Right kidney (tissue), 9 donors: Measurements from ENCODE around the gene ZBED1.
"Not testable (repeated sequence)": the region's sequence is repeated elsewhere in the genome, so short reads cannot be mapped to it uniquely, and the experiment has no call there.

Experiments
- DNase-seq: peaks from one replicate; pipeline ENCODE4 v3.0.0-alpha.2; 2016
- long read RNA-seq, 8 donors: transcript quantifications; one replicate each; lab custom pipeline, GENCODE V29; 2026

Gene ZBED1
- long read RNA-seq, donor 1, full-length matches to known transcripts: 13 of 13 reads
- long read RNA-seq, donor 1, partial matches to known transcripts: 0 of 13 reads
- long read RNA-seq, donor 1, other reads (novel, unspliced or antisense): 0 of 13 reads
- long read RNA-seq, donor 2, full-length matches to known transcripts: 11 of 11 reads
- long read RNA-seq, donor 2, partial matches to known transcripts: 0 of 11 reads
- long read RNA-seq, donor 2, other reads (novel, unspliced or antisense): 0 of 11 reads
- long read RNA-seq, donor 3, full-length matches to known transcripts: 10 of 10 reads
- long read RNA-seq, donor 3, partial matches to known transcripts: 0 of 10 reads
- long read RNA-seq, donor 3, other reads (novel, unspliced or antisense): 0 of 10 reads
- long read RNA-seq, donor 4, full-length matches to known transcripts: 16 of 16 reads
- long read RNA-seq, donor 4, partial matches to known transcripts: 0 of 16 reads
- long read RNA-seq, donor 4, other reads (novel, unspliced or antisense): 0 of 16 reads
- long read RNA-seq, donor 5, full-length matches to known transcripts: 17 of 17 reads
- long read RNA-seq, donor 5, partial matches to known transcripts: 0 of 17 reads
- long read RNA-seq, donor 5, other reads (novel, unspliced or antisense): 0 of 17 reads
- long read RNA-seq, donor 6, full-length matches to known transcripts: 19 of 19 reads
- long read RNA-seq, donor 6, partial matches to known transcripts: 0 of 19 reads
- long read RNA-seq, donor 6, other reads (novel, unspliced or antisense): 0 of 19 reads
- long read RNA-seq, donor 7, full-length matches to known transcripts: 28 of 28 reads
- long read RNA-seq, donor 7, partial matches to known transcripts: 0 of 28 reads
- long read RNA-seq, donor 7, other reads (novel, unspliced or antisense): 0 of 28 reads
- long read RNA-seq, donor 8, full-length matches to known transcripts: 18 of 18 reads
- long read RNA-seq, donor 8, partial matches to known transcripts: 0 of 18 reads
- long read RNA-seq, donor 8, other reads (novel, unspliced or antisense): 0 of 18 reads

DNA sequence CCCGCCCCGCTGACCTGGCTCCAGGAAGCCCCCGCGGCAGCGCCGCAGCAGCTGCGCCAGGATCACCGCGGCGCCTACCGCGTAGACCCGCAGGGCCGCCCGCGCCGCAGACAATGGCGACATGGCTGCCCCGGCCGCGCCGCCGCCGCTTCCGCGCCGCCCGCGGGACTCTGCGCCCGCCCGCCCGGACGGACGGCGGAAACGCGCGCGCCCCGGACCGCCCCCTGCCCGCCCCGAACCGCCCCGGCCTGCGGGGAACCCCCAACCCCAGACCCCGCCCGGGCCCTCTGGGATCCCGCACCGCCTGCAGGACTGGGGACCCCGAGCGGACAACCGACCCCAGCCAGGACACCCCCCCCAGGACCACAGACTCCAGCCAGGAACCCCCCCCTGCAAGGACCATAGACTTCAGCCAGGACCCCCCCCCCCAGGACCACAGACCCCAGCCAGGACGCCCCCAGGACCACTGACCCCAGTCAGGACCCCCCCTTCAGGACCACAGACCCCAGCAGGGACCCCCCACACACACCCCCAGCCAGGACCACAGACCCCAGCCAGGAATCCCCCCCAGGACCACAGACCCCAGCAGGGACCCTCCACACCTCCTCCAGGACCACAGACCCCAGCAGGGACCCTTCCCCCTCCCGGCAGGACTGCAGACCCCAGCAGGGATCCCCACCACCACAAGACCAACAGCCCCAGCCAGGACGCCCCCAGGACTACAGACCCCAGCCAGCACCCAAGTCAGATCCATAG is at the start of gene ZBED1, which contains the start of gene DHRSX:
ZBED1 (minus strand) TSS at position 174 of the 756 bp plus-strand sequence. CDS start 10,257 bp downstream, outside the sequence.
DHRSX (minus strand) TSS at position 174 of the 756 bp plus-strand sequence; CDS start at position 123, 51 bp downstream.
- no peak for DNase-seq

GRCh38 chrX:2549876-2550275 is 49.1 kb upstream of the ZBED1 start:
- DNase-seq: peak; percentile 34

DNA sequence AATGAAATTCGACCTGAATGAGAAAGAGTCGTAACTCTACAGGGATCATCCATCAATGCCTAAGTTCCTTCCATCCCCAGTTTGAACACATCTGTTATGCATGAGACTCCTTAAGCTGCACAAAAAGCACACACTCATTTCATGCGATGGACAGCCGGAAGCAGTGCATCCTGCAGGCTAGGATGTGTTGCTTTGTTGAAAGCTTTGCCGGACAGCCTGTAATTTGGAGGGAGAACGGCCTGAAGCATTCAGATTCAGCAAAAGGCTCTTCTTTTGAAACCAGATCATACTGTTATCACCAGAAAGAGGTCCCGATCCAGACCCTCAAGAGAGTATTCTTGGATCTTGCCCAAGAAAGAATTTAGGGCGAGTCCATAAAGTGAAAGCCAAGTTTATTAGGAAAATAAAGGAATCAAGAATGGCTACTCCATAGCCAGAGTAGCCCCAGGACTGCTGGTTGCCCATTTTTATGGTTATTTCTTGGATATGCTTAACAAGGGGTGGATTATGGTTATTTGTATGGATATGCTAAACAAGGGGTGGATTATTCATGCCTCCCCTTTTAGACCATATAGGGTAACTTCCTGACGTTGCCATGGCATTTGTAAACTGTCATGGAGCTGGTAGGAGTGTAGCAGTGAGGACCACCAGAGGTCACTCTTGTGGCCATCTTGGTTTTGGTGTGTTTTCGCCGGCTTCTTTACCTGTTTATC is 48.1 kb upstream of the ZBED1 start:
- peak; percentile 25 for DNase-seq

GRCh38 chrX:2547736-2548135 is 47.0 kb upstream of the ZBED1 start:
- no peak for DNase-seq

DNA sequence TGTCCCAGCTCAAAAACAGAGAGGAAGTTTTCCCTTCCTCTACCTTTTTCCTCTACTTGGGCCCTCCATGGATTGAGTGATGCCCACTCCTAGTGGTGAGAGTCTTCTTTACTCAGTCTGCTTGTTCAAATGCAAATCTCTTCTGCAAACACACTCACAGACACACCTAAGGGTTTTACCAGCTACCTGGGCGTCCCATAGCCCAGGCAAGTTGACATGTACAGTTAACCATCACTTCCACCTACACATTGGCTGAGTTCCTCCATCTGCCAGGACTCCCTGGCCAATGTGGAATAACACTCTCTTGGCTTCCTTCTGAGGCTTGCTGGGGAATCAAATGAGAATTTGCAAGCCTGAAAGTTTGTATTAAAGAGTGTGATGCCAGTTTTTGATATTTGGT is 45.7 kb upstream of the ZBED1 start:
- DNase-seq: no peak

DNA sequence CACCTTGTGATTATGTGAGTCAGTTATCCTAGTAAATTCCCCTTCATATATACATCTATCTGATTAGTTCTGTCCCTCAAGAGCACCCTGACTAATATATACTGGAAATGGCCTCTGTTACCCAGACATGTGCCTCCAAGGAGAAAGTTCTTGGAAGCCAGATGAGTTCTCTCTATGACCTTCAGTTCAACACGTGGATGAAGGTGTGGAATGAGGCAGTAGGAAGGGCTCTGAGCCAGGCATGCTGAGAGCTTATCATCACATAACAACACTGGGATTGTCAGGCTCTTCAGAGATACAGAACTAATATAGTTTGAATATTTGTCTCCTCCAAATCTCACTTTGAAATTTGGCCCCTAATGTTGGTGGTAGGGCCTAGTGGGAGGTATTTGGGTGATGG is 44.4 kb upstream of the ZBED1 start:
- DNase-seq: no peak

DNA sequence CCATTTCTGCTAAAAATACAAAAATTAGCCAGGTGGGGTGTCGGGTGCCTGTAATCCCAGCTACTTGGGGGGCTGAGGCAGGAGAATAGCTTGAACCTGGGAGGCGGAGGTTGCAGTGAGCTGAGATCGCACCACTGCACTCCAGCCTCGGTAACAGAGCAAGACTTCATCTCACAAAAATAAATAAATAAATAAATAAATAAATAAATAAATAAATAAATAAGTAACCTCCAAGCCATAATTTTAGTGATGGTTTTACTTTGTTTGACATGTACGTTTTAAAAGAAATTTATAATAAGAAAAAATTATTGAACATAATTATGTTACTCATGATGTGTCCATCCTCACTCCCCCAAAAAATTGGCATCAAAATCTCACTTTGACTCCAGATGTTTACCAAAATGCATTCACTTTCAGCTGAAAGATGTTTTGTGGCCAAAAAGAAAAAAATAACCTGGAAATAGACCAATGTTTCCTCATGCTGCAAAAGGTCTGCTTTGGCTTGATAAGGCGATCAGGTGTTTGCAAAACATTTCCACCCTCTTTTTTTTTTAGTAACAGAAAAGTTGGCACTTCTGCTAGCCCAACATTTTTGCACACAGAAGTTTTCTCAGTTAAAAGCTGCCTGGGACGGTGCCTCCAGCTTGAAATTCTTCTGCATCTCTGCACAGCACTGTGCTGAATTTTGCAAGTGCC is 42.2 kb upstream of the ZBED1 start:
- no peak for DNase-seq

GRCh38 chrX:2541603-2542002 is 40.8 kb upstream of the ZBED1 start:
- no peak for DNase-seq

GRCh38 chrX:2540426-2540947 is 39.7 kb upstream of the ZBED1 start:
- DNase-seq: no peak

GRCh38 chrX:2539586-2539985 is 38.8 kb upstream of the ZBED1 start:
- DNase-seq: no peak

- DNase-seq: no peak
These were observed 37.4 kb upstream of the ZBED1 start for GRCh38 chrX:2538031-2538757.

GRCh38 chrX:2536974-2537373 is 36.2 kb upstream of the ZBED1 start:
- no peak for DNase-seq

DNA sequence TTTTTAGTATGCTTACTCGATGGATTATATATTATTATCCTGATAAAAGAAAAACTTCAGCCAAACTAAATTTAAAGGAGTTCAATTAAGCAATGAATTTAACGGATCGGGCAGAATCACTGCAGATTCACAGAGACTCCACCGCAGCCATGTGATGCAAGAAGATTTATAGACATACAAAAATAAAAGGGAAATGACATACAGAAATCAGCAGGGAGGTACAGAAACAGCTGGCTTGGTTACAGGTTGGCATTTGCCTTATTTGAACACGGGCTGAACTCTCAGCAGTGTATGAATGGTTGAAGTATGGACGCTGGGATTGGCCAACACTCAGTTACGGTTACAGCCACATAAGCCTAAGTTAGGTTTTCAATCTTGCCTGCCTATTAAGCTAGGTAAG is 35.4 kb upstream of the ZBED1 start:
- no peak for DNase-seq

DNA sequence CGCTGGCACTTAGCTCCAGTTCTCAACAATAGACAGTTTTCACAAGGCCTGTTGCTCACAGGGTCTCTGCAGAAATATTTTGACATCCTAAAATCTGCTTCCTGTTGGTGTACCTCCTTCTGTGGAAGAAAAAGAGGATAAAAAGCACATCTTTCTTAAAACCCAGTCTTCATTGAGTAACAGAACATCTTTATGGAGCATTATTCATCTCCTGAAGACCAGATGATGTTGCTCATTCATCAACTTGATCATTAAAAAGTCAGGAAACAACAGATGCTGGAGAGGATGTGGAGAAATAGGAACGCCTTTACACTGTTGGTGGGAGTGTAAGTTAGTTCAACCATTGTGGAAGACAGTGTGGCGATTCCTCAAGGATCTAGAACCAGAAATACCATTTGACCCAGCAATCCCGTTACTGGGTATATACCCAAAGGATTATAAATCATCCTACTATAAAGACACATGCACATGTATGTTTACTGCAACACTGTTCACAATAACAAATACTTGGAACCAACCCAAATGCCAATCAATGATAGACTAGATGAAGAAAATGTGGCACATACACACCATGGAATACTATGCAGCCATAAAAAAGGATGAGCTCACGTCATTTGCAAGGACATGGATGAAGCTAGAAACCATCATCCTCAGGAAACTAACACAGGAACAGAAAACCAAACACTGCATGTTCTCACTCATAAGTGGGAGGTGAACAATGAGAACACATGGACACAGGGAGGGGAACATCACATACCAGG is 33.7 kb upstream of the ZBED1 start:
- not testable (repeated sequence) for DNase-seq

DNA sequence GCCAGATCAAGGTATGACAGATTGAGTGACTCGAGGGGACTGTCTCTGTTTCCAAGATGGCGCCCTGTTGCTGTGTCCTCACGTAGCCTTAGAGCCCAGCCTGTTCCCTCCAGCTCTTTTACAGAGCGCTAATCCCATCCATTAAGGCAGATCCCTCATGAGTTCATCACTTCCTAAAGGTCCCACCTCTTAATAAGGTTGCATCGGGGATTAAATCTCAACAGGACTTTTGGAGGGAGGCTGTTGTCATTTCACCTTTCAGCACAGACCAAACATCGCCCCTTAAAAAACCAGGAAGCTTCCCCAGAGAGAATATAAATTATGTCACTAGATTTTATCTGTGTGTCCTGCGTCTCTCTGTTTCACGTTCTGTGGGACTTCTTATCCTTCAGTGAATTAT is 32.6 kb upstream of the ZBED1 start:
- DNase-seq: no peak

DNA sequence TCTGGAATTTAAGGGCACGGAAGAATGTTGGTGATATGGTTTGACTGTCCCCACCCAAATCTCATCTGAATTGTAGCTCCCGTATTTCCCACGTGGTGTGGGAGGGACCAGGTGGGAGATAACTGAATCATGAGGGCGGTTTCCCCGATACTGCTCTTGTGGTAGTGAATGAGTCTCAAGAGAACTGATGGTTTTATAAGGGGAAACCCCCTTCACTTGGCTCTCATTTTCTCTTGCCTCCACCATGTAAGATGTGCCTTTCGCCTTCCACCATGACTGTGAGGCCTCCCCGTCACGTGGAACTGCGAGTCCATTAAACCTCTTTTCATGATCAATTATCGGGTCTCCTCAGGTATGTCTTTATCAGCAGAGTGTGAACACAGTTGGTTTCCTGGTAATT is 25.6 kb upstream of the ZBED1 start:
- DNase-seq: no peak

DNA sequence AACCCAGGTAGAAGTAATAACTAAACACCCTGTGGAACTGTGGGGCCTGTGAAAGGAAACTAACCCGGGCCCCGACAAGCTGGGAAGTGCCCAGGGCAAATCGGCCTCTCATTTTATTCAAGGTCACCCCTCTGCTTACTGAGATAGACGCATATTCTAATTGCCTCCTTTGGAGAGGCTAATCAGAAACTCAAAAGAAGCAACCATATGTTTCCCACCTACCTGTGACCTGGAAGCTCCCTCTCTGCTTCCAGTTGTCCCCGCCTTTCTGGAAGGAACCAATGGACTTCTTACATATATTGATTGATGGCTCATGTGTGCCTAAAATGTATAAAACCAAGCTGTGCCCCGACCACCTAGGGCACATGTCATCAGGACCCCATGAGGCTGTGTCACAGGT is 23.1 kb upstream of the ZBED1 start:
- DNase-seq: no peak

DNA sequence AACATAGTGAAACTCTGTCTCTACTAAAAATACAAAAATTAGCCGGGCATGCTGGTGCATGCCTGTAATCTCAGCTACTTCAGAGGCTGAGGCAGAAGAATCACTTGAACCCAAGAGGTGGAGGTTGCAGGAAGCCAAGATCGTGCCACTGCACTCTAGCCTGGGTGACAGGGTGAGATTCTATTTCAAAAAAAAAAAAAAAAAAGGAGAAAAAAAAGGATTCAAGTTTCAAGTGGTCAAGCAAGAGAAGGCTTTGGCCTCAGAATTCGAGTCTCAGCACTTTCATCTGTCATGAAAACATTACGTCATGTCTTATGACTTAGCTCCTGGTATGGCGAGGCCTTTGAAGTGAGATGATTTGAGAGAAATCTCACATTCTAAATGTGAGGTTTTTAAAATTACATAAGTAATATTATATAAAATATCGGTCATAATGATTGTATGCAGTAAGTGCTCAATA is 21.2 kb upstream of the ZBED1 start:
- DNase-seq: no peak
